CD4-positive, alpha-beta T cell treated with Interleukin-10 for 1 hour (primary cell): Measurements from ENCODE around the gene BSND.

ENCODE experiments used
- DNase-seq: peaks from one replicate; pipeline ENCODE4 v3.0.0-alpha.2; 2020

Gene BSND

DNA sequence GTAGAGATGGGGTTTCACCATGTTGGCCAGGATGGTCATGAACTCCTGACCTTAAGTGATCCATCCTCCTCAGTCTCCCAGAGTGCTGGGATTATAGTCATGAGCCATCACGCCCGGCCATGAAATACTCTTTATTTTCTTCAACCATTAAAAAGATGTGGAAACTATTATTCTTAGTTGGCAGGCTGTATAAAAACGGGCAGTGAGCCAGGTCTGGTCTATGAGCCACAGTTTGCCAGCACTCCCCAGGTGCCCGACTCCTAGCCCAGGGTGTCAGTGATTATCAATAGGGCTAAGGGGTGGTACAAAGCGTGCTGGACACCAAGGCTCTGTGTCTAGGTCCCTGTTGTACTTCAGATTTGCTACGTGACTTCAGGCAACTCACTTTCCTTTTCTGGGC is 22.0 kb upstream of the BSND start:
- DNase-seq, result no peak

DNA sequence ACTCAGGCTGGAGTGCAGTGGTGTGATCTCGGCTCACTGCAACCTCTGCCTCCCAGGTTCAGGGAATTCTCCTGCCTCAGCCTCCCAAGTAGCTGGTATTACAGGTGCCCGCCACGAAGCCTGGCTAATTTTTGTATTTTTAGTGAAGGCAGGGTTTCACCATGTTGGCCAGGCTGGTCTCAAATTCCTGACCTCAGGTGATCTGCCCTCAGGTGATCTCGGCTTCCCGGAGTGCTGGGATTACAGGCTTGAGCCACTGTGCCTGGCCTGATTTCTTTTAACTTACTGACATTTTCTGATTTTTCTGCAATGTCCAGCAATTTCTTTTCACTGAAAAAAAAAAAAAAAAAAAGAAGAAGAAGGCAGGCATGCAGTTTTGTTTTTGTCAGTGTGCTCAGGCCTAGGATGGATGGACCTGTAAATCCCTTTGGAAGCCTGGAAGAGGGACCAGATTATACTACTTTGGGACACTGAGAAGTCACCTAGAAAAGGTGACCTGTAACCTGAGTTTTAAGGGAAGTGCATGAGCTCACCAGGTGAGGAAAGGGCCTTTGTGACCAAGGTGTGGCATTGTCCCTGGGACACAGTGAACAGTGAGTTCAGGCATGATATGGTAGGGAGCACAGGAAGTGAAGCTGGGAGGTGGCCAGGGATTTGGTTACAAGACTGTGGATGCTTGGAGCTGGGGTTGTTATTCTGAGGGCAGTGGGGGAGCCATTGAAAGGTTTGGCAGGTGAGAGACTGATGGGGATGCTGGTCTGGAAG is 21.0 kb upstream of the BSND start:
- DNase-seq, result no peak

DNA sequence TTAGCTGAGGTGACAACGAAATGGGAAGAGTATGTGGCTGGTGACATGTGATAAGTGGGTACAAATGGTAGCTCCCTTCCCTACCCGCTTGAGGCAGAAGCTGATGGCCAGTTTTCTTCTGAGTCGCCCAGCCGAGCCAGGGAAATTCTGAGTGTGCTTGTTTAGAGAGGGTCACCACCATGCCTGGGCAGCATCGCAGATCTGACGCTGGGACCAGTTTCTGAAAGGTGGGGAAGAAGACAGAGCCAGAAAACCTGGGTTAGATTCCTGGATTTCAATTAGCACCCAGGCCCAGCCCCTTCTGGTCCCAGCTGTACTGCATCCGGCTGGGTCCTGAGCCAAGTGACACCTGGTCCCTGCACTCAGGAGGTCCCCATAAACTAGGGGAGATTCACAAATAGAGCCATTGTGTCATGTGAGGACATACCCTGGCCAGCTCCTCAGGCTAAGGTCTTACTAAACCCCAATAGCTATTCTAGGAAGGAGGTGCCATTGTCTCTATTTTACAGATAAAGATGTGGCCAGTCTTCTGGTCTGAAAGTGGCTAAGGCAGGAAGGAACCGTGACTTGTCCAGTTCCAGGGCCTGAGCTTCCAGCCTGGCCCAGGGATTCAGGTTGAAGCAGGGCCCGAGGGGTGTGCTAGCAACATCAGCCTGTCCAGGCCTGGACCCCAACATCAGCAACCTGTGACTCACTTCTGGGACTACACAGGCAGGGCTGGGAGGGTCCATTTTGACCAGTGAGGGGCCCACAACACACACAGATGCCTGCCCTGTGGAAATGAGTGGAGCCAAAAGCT is 20.0 kb upstream of the BSND start:
- DNase-seq, result no peak

DNA sequence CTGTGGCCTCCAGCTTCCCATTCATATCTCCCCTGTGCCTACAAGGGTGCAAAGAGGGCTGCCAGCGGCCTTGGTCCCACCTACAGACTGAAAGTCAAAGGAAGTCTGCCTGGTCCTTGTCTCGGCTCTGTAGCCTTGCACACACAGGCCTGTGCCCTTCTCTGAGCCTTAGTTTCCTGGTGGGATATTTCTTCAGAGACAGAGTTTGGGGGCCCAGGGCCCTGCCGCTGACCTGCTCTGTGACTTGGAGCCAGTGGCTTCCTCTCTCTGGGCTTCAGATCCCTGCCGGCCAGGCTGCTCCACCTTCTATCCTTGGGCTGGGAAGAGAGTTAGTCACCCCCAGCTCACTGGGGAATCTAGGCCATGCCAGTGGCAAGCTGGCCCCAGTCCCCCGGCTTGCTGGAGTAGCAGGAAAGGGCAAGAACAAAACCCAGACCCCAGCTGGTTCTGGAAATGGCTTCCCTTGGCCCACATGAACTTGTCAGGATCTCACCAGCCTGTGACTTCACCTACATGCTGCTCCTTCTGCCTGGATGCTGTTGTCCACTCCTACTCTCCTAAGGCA is 19.3 kb upstream of the BSND start:
- DNase-seq, result no peak

DNA sequence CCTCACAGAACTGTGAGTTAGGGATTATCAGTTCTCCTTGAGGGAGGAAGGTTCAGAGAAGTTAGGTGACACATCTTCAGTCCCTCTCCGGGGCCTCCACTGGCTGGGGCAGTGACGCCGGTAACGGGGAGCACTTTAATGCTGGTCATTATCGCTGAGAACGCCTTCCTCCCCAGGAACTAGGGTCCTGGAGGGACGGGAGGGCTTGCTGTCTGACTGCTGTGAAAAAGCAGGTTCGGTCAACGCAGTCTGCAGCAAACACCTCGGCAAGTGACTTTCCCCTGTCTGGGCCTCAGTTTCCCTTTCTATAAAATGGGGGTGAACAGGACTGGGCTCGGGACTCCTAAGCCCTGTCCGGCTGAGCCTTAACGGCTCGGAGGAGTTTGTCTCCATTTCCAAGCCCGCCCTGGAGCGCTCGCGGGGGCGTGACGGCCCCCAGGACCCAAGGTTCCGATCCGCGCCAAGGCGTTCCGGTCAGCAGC is 18.6 kb upstream of the BSND start:
- DNase-seq, result no peak

DNA sequence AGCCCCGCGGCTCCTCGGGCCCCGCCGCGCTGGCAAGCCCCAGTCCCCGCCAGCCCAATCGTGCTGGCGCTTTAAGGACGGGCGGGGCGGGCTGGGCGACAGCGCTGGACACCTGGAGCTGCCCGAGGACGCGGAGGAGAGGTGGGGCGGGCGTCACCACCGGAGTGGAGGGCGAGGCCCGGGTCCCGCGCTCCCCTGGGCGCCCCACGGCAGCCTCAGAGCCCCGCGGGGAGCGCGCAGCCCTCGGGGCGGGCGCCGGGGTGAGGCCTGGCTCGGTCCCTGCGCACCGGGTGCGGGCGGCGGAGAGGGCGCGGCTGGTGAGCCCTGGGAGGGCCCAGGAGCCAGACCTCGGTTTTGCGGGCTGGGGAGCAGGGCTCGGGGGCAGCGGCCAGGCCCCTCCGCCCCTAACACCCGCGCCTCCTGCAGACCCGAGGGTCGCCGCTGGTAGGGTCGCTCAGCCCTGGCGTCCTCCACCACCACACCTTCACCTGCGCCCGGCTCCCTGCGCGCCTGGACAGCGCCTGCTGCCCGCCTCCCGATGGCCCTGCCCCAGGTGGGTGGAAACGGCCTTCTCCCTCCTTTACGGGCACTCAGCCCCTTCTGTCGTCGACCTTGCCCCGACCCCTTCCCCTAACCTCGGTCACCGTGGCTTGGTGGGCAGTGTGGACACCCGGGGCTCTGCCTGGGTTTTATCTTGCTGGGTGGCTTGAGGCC is 18.0 kb upstream of the BSND start, which contains the start of gene TMEM61:
Gene TMEM61 (plus strand): TSS at position 101 of the 714 bp plus-strand sequence. CDS start 438 bp downstream, at position 539.
- no peak for DNase-seq

DNA sequence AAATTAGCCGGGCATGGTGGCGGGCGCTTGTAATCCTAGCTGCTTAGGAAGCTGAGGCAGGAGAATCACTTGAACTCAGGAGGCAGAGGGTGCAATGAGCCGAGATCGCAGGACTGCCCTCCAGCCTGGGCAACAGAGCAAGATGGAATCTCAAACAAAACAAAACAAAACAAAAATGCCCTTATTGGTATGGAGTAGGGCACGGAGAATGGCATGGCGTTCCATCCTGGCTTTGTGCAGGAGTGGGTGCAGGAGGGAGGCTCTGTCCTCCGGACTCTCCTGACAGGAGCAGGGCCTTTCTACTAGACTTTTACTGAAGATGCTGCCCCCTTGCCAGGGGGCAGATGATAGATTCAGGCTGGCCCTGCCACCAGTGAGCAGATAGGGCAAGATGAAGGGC is 17.3 kb upstream of the BSND start:
- DNase-seq, result no peak

DNA sequence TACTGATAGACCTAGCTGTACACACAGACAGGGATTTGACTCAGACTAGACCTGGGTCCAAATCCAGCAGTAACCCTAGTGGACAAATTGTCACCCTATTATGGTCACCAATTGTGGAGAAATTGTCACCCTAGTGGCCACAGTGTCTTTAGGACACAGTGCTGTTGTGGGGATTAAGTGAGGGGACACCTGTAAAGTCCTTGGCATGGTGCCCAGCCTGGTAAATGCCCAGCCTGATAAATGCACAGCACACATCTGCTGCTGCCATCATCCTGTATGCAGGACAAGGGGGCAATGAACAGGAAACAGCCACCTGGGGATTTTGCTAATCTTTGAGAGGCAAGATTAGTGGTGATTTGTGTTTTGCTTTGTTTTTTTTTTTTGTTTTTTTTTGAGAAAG is 16.0 kb upstream of the BSND start:
- DNase-seq, result no peak

DNA sequence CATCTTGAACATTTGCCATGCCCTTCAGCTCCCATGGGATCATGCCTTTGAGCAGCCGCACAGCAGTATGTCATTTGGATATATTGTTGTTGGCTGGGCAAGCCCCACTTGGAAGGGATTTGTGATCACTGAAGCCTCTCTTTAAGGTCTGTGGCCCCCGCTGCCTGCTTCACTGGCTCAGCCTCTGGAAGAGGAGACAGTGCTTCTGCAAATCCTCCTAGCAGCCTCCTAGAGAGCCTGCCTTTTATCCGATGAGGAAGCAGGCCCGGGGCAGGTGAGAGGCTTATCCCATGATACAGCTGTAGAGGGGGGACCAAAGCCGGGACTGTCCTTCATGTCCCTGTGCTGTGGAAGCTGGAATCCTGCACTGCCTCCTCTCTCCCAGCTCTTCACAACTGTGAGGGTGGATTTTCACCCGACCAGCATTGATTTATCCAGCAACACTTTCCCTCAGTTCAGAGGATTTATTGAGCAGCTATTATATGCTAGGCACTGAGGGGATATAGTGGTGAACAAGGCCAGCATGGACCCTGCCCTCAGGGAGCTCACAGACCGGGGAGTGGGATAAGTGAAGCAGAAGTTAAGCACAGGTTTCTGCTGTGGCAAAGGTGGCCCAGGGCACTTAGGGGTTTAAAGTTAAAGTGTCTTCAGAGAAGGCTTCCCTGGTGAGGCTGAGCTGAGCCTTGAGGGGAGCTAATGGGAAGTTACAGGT is 14.4 kb upstream of the BSND start:
- no peak for DNase-seq

DNA sequence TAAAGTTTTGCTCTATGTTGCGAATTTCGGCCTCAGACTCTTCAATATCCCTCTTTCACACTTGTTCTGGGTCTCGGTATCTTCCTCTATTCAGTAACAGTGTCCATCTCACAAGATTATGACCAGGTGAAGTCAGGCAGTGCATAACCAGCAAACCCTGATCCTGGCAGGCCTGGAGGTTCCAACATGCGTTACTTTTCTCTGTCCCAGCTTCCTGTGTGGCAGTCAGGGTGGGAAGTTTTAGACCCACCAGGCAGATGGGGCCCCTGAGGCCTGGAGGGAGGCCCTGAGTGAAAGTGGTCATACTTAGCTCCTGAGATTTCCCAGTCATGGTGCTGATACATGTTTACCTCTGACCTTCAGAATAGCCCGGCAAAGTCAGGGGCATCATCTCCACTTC is 13.2 kb upstream of the BSND start:
- DNase-seq, result no peak

DNA sequence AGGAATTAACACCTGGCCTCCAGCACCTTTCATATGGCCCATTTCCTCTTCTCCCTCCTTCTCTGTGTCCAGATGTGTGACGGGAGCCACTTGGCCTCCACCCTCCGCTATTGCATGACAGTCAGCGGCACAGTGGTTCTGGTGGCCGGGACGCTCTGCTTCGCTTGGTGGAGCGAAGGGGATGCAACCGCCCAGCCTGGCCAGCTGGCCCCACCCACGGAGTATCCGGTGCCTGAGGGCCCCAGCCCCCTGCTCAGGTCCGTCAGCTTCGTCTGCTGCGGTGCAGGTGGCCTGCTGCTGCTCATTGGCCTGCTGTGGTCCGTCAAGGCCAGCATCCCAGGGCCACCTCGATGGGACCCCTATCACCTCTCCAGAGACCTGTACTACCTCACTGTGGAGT is 12.7 kb upstream of the BSND start:
- no peak for DNase-seq

DNA sequence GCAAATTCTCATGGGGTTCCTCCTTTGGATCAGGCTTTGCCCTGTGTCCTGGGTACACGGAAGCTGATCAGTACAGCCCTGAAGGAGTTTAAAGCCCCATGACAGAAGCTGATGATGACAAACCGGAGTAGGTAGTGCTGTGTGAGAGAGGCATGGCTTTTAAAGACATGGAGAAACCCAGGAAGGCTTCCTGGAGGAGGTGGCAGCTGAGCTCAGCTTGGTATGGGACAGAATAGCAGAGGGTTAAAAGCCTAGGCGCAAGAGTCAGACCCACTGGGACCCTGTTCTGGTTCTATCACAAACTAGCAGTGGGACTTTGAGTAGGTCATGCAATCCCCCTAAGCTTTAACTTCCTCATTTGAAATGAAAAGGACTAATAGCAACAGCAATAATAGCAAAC is 12.2 kb upstream of the BSND start:
- no peak for DNase-seq

DNA sequence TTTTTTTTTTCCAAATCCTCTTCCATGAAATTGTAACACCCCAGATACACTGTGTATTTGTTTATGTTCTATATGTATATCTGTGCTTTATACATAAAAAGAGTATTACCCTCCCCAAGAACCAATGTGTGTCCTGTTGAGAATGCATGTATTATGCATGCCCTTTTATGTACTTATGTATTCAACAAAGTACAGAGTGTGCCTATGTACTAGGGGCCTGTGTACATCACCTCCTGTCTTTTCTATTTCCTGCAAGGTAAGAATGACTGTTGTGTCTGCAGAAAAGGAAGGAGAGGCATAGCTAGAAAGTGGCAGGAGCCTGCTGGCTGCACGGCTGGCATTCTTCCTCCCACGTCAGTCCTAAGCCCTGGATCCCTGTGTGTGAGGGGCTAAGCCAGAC is 11.3 kb upstream of the BSND start:
- no peak for DNase-seq

DNA sequence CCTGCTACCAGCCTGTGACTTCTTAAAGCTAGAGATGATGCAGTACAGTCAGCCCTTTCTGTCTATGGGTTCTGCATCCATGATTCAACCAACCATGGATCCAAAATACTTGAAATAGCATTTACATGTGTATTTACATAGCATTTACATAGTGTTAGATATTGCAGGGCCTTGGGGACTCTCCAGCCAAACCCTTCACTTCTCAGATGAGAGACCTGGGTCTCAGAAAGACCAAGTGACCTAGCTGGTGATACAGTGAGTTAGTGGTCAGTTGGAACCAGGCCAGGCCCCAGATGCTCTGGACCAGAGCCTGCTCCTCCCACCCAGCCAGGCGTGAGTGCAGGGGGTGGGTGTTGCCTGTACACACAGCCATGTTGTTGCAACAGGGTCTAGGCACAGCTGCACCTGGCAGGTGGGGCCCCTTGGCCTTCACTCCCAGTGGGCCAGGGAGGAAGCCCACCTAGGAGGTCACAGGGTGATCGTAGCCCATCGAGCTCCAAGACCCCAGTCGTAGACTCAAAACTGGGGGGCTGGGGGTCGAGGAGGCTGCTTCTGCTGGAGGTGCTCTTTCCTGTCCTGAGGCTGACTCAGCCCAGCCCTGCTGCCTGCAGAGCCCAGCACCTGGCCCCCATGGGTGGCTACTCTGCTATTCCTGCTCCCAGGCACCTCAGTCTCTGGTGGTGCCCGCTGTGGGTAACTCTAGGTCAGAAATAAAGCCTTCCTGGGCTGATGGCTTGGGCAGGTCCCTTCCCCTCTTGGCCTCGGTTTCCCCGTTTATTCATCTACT is 10.6 kb upstream of the BSND start:
- DNase-seq, result no peak

DNA sequence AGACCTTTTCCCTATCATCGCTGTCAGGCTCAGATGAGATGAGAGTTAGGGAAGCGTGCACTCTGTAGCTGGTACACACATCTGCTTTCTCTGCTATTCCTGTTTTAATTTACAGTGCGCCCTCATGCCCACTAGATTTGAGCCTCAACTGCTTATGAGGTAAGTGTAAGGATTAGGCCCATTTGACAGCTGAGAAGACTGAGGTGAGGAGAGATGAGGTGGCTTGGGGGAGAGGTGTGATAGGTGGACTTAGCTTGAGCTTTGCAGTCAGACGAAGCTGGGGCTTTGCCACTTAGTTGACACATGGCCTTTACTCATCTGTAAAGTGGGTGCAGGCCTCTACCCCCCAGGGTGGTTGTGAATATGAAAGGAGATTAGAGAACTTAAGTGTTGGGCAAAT is 9.8 kb upstream of the BSND start:
- no peak for DNase-seq

DNA sequence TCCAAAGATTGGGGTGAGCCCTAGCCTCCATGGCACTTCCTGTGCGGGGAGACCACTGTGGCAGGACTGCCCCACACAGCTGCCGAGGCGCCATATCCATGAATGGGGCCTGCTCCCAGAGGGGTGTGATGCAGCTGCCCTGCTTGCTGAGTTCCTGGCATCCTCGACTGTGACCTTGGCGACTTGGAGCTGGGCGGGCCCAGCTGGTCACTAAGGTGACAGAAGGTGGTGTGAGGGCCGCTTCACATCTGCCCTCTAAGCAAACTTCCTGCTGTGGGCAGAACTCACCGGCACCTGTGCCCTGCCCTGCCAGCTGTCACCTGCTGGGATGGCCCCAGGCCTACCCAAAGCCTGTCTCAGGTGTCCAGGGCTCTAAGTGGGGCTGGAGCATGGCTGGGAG is 9.3 kb upstream of the BSND start:
- DNase-seq, result no peak

DNA sequence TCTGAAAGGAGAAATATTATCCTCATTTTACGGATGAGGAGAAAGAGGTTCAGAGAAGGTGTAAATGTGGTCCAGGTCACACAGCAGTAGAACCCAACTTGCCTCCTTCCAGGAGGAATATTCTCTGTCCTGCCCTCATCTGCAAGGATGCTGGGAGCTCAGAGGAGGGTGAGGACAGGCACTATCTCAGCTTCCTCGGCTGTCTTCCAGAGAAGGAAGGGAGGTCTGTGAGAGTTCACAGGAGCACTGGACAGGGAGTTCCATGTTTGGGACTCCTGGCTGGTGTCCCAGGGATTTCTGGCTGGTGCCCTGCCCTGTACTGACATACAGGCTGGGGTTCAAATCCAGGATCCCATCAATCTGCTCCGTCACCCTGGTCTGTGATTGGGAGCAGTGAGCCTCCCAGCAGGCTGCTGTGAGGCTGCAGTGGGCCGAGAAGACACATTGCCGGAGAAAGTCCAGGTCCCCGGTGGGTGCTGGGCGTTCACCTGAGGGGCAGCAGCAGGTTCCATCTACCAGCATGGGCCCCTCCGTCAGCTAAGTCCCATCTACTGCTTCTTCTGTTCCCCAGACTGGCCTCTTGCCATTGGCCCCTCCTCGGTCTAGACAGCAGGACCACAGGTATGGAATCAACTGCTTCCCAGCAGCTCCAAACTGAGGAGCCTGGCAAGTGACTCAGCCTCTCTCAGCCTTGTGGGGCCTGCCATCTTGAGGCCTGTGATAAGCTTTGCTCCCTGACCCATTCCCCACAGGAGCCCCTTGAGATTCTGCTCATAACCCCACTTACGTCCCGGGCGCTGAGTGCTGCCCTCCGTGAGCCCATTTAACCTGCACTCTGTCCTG is 8.5 kb upstream of the BSND start:
- no peak for DNase-seq

DNA sequence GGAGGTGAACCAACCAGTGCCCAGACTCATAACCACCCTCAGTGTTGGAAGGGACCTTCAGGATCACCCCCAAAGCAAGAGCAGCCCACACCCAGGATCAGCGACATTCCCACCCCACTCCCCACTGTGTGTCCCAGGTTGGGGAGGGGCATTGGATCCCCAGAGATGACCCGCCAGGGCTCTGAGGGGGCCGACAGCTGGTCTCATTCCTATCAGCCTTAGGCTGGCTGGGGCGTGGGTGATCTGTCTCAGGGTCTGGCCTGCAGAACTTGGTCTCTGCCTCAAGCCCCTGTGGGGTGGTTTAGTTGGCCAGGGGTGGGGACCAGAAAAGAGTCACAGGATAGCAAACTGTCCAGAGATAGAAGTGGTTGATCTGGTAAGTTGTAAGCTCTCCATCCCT is 7.8 kb upstream of the BSND start:
- DNase-seq, result no peak

DNA sequence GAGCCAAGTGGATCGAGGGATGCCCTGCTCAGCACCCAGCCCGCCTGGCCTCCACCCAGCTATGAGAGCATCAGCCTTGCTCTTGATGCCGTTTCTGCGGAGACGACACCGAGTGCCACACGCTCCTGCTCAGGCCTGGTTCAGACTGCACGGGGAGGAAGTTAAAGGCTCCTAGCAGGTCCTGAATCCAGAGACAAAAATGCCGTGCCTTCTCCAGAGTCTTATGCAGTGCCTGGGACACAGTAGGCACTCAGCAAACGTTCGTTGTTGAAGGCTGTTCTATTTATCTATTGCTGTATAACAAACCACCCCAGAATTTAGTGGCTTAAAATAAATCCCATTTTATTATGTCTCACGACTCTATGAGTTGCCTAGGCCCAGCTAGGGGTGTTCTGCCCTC is 6.8 kb upstream of the BSND start:
- no peak for DNase-seq

DNA sequence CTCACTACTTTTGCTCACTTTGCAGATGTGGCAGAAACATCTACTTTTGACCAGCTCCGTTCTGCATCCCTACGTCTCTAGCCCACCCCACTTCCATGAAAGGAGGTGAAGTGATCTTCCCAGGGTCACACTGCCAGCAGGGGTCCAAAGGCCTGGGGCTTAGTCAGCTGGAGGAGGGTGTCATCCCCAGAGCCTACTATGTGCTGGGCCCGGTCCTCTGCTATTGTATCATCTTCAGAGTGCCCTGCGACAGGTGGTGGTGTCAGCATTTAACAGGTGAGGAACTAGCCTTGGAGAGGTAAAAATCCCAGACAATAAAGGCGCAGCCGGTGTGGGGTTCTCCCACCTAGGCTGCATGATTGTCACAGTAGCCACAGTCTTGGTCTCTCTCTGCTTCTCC is 5.6 kb upstream of the BSND start:
- no peak for DNase-seq
